ENCODE data around the gene ZNF148.
"Not testable (repeated sequence)": the region's sequence is repeated elsewhere in the genome, so short reads cannot be mapped to it uniquely, and the experiment has no call there.

The ZNF148 gene, protein sequence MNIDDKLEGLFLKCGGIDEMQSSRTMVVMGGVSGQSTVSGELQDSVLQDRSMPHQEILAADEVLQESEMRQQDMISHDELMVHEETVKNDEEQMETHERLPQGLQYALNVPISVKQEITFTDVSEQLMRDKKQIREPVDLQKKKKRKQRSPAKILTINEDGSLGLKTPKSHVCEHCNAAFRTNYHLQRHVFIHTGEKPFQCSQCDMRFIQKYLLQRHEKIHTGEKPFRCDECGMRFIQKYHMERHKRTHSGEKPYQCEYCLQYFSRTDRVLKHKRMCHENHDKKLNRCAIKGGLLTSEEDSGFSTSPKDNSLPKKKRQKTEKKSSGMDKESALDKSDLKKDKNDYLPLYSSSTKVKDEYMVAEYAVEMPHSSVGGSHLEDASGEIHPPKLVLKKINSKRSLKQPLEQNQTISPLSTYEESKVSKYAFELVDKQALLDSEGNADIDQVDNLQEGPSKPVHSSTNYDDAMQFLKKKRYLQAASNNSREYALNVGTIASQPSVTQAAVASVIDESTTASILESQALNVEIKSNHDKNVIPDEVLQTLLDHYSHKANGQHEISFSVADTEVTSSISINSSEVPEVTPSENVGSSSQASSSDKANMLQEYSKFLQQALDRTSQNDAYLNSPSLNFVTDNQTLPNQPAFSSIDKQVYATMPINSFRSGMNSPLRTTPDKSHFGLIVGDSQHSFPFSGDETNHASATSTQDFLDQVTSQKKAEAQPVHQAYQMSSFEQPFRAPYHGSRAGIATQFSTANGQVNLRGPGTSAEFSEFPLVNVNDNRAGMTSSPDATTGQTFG

DNA sequence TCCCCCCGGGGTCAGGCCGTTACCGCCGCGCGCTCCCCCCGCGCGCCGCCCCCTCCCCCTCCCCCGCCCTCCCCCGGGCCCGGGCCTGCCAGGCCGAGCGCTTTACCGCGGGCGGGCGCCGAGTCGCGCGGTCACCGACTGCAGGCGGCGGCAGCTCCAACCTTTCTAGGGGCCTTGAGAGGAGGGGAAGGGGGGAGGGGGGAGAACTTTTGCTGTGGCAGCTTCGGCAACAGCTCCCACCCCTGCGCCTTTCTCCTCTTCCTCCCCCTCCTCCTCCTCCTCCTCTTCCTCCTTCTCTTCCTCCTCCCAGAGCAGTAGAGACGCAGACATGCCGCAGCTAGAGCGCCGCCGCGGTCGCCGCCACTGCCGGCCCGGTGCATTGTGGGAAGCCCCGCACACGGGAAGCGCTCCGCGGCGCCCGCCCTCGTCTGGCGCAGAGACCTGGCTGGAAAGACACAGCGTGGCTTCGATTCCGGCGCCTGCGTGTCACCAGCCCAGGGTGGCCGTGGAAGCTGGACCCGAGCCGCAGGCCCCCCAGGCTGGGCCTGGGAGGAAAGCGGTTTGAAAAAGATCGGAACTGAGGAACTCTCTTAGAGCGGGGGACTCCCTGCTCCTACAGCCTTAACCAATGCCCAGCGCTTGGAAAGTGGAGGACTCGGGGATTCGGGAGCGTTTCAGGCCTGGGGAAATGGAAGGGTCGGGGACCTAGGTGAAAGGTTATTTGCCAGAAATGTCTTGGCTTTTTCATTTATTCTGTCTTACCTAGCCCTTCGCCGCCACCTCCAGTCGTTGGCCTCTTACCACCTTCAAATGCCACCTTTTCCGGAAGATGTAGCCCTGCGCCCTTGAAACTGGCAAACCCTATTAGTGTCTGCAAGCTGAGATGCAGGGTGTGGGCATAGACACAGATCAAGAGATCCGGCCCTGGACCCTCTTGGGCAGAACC, at the start of gene ZNF148:
ZNF148 (minus strand) TSS at position 330 of the 946 bp plus-strand sequence. CDS start 61,685 bp downstream, outside the sequence.
- DNase-seq (ENCODE audit: low read depth in 3 of 3), result peak; percentile 81 to 88 (median 83)

DNA sequence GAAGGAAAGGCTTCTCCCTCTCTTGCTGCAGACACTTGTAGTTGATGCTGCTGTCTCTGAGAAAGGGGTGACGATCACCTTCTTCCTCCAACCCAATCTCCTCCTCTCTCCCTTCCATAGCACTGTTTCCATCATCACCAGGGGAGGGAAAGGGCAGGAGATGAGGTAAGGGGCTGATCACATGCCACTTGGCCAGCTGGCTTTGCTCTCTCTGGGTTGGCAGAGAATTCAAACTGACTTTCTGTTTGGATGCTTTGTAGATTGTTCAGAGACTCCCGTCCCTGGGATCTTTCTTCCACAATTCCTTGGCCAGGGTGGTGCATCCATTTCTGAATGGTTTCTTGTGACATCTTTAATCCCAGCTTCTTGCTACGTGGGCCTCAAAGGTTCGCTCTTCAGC, 43.2 kb upstream of the ZNF148 start:
- no peak for DNase-seq (ENCODE audit: low read depth in 3 of 3)

DNA sequence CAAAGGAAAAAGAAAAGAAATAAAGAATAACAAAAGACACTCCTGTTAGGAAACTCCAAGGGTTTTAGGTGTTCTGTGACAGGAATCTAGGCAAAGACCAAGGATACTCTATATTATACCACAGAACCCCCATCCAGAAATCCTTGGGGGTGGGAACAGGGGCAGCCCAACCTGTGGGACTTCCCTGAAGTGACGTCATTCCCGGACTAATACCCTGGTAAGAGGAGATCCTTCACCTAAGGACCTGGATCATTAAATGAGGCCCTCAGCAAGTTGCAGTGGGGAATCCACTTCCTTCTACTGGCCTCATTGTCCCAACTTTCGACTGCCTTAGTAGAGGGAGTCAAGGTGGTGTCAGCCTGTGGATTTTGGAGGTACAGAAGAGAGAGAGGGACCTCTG, 41.1 kb upstream of the ZNF148 start:
- DNase-seq (ENCODE audit: low read depth in 3 of 3), result no peak

DNA sequence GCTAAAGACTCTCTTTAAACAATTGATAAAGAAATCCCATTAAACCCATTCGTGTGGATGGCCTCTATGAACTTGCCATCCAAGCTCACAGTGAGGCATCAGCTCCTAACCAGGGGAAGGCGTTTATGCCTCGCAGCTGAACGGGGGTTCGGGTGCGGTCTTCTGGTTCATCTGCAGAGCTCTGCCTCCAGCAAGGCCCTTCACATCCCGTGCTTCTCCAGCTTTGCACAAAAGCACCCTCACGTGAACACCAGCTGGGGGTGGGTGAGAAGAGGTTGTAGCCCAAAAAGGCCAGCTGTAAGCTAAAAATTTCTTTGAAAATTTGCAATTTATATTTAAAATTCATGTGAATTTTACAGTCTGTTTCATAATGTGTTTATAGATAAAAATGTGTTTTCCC, 39.5 kb upstream of the ZNF148 start:
- DNase-seq (ENCODE audit: low read depth in 3 of 3), result no peak

DNA sequence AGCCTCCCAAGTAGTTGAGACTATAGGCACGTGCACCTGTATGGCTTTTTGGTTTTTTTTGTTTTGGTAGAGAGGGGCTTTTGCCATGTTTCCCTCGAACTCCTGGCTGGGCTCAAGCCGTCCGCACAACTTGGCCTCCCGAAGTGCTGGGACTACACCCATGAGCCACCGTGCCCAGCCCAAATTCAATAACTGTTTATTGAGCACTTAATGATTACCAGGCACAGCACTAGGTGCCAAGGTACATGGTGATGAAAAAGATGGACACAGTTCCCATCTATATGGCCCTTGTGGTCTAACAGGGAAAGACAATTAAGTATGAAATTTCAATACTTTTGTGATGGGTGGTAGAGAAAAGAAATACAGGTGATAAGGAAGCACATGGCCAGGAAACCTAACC, 35.8 kb upstream of the ZNF148 start:
- DNase-seq (ENCODE audit: low read depth in 3 of 3), result no peak

DNA sequence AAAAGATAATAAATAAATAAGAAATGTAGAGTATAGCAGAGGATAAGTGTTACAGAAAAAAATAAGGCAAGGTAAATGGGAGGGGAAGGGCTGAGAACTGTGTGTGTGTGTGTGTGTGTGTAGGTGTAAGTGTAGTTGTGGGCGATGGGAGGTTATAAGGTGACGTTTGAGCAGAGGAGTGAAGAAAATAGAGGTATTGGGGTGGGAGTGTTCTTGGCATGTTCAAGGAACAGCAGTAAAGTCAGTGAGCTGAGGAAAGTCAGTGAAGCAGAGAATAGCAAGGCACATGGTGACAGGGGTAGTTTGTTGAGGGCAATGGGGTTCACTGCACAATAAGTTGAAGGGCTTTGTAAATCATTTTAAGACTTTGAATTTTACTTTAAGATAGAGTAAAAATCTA, 30.9 kb upstream of the ZNF148 start:
- DNase-seq (ENCODE audit: low read depth in 3 of 3), result no peak

DNA sequence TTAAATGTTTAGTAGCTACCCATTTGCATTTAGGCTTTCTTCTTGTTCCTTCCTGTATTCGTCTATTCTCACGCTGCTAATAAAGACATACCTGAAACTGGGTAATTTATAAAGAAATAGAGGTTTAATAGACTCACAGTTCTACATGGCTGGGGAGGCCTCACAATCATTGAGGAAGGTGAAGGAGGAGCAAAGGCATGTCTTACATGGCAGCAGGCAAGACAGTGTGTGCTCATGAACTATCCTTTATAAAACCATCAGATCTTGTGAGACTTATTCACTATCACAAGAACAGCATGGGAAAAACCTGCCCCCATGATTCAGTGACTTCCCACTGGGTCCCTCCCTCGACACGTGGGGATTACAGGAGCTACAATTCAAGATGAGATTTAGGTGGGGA, 30.4 kb upstream of the ZNF148 start:
- DNase-seq (ENCODE audit: low read depth in 3 of 3), result not testable (repeated sequence)

DNA sequence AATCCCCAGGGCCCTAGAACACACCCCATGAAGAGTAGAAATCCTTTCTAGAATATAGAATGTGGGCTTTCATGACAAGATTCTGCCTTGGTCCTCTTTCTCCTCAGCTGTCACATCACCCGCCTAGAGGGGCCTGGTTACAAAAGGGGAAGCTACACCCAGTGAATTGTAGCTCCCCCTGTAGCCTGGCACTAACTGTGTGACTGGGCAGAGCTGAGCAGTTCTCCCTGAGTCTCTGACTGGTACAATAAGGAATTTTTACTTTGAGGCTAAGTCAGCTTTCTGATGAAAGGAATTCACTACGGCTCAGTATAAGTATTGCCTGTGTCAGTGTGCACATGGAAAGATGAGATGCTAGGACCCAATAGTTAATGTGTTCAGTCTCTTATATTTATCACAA, 28.7 kb upstream of the ZNF148 start:
- no peak for DNase-seq (ENCODE audit: low read depth in 3 of 3)

DNA sequence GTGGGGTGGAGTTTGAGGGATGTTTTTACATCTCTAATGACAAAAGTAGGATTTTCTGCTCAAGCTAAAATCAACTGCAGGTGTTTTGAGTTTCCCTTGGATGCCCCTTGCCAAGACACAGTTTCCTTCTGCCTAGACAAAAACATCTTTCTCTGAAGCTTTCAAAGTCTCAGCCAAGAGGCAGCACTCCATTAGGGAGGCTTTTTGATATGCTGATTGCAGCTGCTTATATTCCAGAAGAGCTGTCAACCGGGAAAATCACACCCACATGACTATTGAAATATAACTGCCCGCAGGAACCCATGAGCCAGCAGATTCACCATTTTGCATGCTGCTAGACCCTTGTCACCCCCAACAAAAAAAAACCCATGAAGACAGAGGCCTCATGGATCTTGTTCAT, 27.5 kb upstream of the ZNF148 start:
- no peak for DNase-seq (ENCODE audit: low read depth in 3 of 3)

DNA sequence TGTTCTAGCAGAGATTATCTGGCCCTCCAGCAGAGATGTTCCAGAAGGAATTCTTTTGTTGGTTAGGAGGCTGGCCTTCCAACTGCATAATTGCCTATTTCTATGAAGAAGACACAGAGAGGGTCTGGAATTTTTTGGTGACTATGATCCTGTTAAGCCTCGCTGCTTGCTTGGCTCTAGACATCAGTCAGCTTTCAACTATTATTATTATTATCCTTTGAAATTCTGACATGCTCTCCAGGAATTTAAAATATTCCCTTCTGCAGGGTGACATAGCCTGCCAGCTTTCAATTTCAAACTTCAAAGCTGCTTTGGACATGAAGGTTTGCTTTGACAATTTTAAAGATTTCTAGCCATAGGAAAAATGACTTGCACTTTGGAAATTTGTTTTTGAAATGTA, 26.3 kb upstream of the ZNF148 start:
- DNase-seq (ENCODE audit: low read depth in 3 of 3), result no peak

DNA sequence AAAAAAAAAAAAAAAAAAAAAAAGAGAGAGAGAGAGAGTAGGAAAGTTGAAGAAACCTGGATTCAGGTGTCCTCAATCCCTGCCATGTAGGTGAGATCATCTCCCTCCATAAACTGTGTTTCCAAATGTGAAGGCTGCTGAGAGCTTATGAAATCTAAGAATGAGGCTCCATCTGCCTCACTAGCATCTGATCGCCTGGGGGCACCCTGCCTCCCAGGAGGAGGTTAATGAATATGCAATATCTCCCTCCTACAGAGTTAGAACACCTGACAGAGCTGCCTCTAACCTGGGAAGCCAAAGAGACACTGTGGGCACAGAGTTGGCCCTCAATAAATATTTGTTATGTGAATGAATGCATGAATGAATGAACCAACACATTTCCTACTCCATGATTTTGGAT, 23.8 kb upstream of the ZNF148 start:
- DNase-seq (ENCODE audit: low read depth in 3 of 3), result no peak

DNA sequence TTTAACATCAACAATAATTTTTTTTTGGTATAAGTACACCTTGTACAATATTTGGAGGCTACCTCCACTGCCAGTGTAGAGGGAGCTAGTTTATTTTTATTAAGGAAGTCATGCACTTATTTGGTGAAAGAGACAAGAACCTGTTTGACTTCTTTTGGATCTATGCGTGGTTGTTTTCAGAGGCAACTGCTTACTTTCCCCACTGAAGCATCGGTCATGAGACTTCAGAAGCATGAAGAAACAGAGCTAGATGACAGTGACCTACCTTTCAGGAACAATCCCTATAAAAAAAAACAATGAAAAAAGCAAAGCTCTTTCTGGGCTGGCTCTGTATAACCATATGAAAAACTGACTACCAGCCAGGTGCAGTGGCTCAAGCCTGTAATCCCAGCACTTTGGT, 20.0 kb upstream of the ZNF148 start:
- no peak for DNase-seq (ENCODE audit: low read depth in 3 of 3)

DNA sequence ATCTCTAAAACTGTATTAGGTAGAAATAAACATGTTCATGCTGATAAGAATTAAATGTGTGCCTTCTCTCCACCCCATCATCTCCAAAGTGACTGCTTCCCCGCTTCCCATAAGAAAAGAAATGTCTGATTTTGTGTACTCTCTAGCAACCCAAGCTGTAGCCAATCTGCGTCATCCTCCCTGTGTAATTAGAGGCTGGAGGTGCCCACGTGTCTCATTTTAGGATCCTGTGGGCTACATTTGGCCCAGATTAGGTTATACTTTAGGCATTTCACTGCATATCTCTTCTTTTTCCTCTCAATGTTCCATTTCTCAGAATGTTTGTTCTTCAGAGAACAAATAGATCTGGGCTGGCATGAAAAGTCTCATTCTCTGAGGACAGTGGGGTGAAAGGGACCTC, 19.3 kb upstream of the ZNF148 start:
- no peak for DNase-seq (ENCODE audit: low read depth in 3 of 3)

DNA sequence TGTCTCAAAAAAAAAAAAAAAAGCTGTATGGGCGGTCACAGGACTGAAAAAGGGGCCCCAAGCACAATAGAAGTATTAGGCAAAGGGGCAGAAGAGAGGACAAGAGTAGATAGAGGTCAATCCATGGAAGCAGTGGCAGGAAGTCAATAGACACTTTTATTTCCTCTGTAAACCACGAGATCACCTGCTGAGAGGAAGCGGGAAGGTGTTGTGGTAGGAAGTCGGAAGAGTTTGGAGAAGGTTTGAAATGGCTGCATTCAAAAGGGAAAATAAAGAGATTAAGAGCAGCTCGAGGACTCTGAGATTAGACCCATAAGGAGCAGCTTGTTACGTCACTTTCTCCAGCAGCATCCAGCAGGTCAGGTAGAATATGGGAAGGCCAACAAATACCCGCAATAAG, 14.2 kb upstream of the ZNF148 start:
- DNase-seq (ENCODE audit: low read depth in 3 of 3), result no peak

DNA sequence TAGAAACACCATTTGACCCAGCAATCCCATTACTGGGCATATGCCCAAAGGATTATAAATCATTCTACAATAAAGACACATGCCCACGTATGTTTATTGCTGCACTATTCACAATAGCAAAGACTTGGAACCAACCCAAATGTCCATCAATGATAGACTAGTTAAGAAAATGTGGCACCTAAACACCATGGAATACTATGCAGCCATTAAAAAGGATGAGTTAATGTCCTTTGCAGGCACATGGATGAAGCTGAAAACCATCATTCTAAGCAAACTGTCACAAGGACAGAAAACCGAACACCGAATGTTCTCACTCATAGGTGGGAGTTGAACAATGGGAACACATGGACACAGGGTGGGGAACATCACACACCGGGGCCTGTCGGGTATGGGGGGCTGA, 13.2 kb upstream of the ZNF148 start:
- DNase-seq (ENCODE audit: low read depth in 3 of 3), result not testable (repeated sequence)

DNA sequence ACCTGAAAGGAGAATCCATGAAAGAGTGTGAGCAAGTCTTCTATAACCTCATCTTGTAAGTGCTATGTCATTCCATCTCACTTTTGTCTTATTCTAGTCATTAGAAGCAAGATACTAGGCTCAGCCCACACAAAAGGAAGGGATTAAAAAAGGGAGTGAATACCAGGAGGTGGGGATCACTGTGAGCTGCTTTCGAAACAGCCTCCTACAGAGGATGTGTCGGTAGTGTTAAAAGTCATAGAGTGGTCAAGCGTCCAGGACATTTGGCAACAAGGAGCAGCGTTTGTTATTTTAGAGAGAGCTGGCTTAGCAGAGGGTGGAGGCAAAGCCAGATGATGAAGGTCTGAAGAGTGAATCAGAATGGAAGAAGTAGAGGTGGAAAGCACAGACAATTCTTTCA, 11.7 kb upstream of the ZNF148 start:
- no peak for DNase-seq (ENCODE audit: low read depth in 3 of 3)

DNA sequence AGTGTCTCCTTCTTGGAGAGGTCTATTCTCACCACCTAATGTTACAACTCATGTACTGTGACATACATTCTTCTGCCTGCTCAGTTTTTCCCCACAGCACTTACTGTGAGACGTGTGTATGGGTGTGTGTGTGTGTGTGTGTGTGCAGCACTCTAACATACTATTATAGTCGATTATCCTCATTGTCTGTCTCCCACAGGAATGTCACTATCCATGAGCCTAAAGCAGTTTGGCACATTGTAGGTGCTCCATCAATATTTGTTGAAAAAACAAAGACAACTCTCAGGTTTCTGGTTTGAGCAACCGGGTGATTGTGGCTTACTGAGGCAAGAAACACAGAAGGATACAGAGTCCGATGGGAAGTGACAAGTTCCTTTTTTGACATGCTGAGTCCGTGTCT, 8.6 kb upstream of the ZNF148 start:
- no peak for DNase-seq (ENCODE audit: low read depth in 3 of 3)

DNA sequence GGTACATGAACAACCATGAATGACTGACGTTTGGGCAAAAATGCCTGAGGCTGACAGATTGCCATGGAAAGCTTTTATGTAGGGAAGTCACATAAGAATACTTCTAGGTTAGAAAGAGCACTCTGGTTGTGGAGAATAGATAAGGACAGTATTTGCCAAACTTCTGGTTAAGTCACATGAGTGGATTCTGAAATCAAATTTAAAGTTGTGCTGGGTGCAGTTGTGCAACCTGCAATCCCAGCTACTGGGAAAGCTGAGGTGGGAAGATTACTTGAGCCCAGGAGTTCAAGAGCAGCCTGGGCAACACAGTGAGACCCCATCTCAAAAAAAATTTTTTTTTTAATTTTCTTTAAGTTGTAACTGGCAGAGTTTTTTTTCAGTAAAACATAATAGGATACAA, 7.2 kb upstream of the ZNF148 start:
- no peak for DNase-seq (ENCODE audit: low read depth in 3 of 3)

DNA sequence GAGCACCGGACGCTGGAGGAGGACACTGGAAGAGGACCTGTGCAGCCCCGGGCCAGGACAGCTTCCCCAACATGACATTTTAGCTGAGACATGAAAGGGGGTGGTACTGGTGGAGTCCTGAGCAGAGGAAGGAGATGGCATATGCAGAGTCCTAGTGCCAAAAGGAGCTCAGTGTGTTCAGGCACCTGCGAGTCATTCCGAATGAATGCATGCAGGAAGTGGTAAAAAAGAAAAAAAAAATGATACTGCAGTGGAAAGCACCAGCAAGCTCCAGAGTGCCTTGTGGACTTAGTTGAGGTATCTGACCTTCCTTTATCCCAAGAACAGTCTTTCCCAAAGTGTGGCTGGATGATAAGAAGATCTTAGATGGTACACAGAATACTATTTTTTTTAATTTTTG, 6.6 kb upstream of the ZNF148 start:
- no peak for DNase-seq (ENCODE audit: low read depth in 3 of 3)

DNA sequence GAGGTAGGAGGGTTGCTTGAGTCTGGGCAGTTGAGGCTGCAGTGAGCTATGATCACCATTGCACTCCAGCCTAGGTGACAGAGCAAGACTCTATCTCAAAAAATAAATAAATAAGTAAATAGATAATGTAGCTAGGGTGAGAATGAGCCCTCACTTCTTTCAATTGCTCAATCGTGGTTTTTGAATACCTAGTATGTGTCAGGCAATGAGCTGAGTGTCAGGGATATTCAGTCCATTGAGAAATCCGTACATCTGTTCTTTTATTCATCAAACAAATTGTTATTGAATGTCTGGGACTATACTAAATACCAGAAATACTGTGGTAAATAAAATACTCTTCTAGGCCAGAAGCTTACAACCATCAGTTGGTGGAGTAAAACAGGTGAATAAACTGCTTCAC, 6.2 kb upstream of the ZNF148 start:
- no peak for DNase-seq (ENCODE audit: low read depth in 3 of 3)

DNA sequence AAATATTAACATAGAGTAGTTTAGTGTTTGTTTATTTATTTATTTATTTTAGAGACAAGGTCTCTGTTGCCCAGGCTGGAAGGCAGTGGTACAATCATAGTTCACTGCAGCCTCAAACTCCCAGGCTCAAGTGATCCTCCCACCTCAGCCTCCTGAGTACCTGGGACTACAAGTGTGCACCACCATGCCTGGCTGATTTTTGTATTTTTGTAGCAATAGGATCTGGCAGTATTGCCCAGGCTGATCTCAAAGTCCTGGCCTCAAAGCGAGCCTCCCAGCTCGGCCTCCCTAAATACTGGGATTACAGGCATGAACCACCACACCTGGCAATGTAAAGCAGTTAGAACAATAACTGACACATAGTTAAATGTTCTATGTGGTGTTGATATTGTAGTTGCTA, 4.4 kb upstream of the ZNF148 start:
- DNase-seq (ENCODE audit: low read depth in 3 of 3), result no peak

DNA sequence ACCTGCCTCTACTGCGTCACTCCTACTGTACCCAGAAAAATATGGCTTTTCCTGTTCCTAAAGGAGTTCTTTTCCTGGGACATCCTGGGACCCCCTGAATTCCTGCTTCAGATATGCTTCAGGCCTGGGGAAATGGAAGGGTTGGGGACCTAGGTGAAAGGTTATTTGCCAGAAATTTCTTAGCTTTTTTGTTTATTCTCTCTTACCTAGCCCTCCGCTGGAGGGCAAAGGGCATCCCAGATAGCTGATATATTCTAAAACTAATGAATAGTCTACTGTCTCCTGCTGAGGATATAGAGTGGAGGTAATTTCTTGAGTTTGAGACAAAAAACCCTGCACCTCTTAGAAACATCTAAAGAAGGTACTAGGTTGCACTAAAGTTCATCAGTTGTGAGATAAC, 3.6 kb upstream of the ZNF148 start:
- DNase-seq (ENCODE audit: low read depth in 3 of 3), result no peak
